ENCODE data around the gene MGLL. TPM values are rescaled to one million over a fixed set of nuclear protein-coding genes. Genes with fewer than 3 reads are reported as not detected.

MGLL gene
- total RNA-seq, 6 experiments from 2014 or later, result 97.0 to 168 (median 115) TPM

DNA sequence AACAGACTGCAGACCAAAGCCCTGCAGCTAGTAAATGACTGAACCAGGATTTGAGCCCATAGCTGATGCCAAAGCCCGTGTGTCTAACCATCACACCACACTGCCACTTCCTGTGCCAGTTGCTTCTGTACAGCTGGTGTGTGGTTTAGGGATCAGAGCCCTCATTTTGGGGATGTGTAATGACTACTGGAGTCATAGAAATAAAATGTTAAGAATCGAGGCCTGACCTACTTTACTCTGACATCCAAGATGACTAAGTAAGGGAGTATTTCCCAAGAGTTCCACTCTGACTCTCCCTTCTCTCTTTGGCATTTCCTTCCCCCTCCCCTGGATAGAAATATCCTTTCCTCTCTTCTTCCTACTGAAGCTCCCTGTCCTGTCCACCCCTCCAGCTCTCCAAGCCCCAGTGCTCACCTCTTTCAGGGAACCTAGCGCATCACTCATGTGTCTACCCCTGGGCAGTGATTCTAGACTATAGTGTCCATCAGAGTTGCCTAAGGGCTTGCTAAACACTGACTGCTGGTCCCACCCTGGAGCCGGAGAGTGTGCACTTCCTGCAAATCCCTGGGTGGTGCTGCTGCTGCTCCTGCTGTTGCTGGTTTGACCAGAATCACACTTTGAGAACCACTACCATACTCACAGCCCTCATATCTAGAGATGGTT lies 53.8 kb downstream of the MGLL start:
- no peak for DNase-seq
- Histone ChIP-seq H3K4me1 (peaks cover 0 to 67% (median 12%) of the 10 kb centered on the region in 4 donors), H3K27ac (peak overlapping the region in 2 of 3 donors; percentile 48 to 90), H3K27me3 (no peaks in the 10 kb centered on the region), H3K9me3 (no peaks in the 10 kb centered on the region), H3K36me3 (no peaks in the 10 kb centered on the region), H3K4me3 (no peak overlapping the region)
- WGBS (ENCODE audit: insufficient coverage, low coverage, low lambda C conversion rate, missing lambda C conversion rate), result 56% methylated on average over 4 of the region's 4 CpGs
- TF ChIP-seq POLR2A (IDR thresholded peaks at IDR 0.05) (no peak), CTCF (IDR thresholded peaks at IDR 0.05) (no peak)
- peak in 1 of 4 donors; percentile 49 for ATAC-seq
- intact Hi-C loops (cut with DNase I), result loop anchor here in 1 of 2 donors (10.0 kb wide), 1 partner anchor 46 kb away; no protein-coding TSS in a partner anchor

- Histone ChIP-seq H3K4me3 (peak overlapping the region in 1 of 3 donors; percentile 19), H3K27ac (peak overlapping the region; percentile 32 to 90 (median 44)), H3K27me3 (no peaks in the 10 kb centered on the region), H3K36me3 (no peaks in the 10 kb centered on the region), H3K4me1 (peaks cover 0 to 62% (median 12%) of the 10 kb centered on the region in 4 donors), H3K9me3 (no peaks in the 10 kb centered on the region)
- no peak for TF ChIP-seq CTCF (IDR thresholded peaks at IDR 0.05)
- no peak for TF ChIP-seq POLR2A (IDR thresholded peaks at IDR 0.05)
- intact Hi-C loops (cut with DNase I), result loop anchor here in 1 of 2 donors (10.0 kb wide), 1 partner anchor 48 kb away; no protein-coding TSS in a partner anchor
- peak in 1 of 3 donors; percentile 69 for DNase-seq
- 7% methylated on average over 1 of the region's 1 CpG for WGBS (ENCODE audit: insufficient coverage, low coverage, low lambda C conversion rate, missing lambda C conversion rate)
- ATAC-seq, result peak; percentile 76 to 93 (median 80)
These were observed 55.2 kb downstream of the MGLL start for GRCh38 chr3:127767126-127767525.

- Histone ChIP-seq H3K27me3 (no peaks in the 10 kb centered on the region), H3K4me3 (no peak overlapping the region), H3K27ac (no peak overlapping the region), H3K9me3 (no peaks in the 10 kb centered on the region), H3K36me3 (no peaks in the 10 kb centered on the region), H3K4me1 (peaks cover 0 to 49% (median 12%) of the 10 kb centered on the region in 4 donors)
- 88% methylated on average over 6 of the region's 7 CpGs for WGBS (ENCODE audit: insufficient coverage, low coverage, low lambda C conversion rate, missing lambda C conversion rate)
- no peak for DNase-seq
- intact Hi-C loops (cut with DNase I), result loop anchor here in 1 of 2 donors (10.0 kb wide), 1 partner anchor 49 kb away; no protein-coding TSS in a partner anchor
- no peak for TF ChIP-seq POLR2A (IDR thresholded peaks at IDR 0.05)
- TF ChIP-seq CTCF (IDR thresholded peaks at IDR 0.05), result no peak
- ATAC-seq, result no peak
These were observed 56.6 kb downstream of the MGLL start for GRCh38 chr3:127765735-127766134.

GRCh38 chr3:127764841-127765362 lies 57.4 kb downstream of the MGLL start:
- ATAC-seq (no peak), DNase-seq (no peak)
- Histone ChIP-seq H3K4me3 (no peak overlapping the region), H3K36me3 (no peaks in the 10 kb centered on the region), H3K4me1 (peaks cover 0 to 41% (median 12%) of the 10 kb centered on the region in 4 donors), H3K27me3 (no peaks in the 10 kb centered on the region), H3K9me3 (no peaks in the 10 kb centered on the region), H3K27ac (no peak overlapping the region)
- intact Hi-C loops (cut with DNase I), result loop anchor here in 1 of 2 donors (10.0 kb wide), 1 partner anchor 50 kb away; no protein-coding TSS in a partner anchor
- WGBS (ENCODE audit: insufficient coverage, low coverage, low lambda C conversion rate, missing lambda C conversion rate), result 80% methylated on average over 5 of the region's 5 CpGs
- TF ChIP-seq POLR2A (IDR thresholded peaks at IDR 0.05) (no peak), CTCF (IDR thresholded peaks at IDR 0.05) (no peak)

All from right lobe of liver (tissue), 6 donors.